RWPE2 (cell line): ENCODE data around the gene CBX4.

ENCODE experiments used
- ATAC-seq: fragments of 200-7000 bp; cut with Tn5 transposase; 3 replicates; pipeline ENCODE4 v1.9.1; 2021; ENCODE audit warnings: low read depth
- DNase-seq: peaks from one replicate; pipeline ENCODE4 v3.0.0-alpha.2; 2020; ENCODE audit warnings: low spot score
- H3K27ac ChIP-seq: fragments of 450-650 bp; 2 replicates; pipeline ENCODE4 v1.5.1; 2017; ENCODE audit warnings: mild to moderate bottlenecking; ENCODE audit not compliant: poor library complexity, severe bottlenecking
- H3K27me3 ChIP-seq: fragments of 250-450 bp; sonication (Bioruptor Pico); 2 replicates; pipeline ENCODE4 v1.5.1; 2021; ENCODE audit warnings: mild to moderate bottlenecking, moderate library complexity; ENCODE audit not compliant: insufficient read depth, poor library complexity, severe bottlenecking
- H3K36me3 ChIP-seq: fragments of 250-450 bp; sonication (Bioruptor Pico); 2 replicates; pipeline ENCODE4 v1.5.1; 2020; ENCODE audit warnings: low read depth, mild to moderate bottlenecking, moderate library complexity
- H3K4me1 ChIP-seq: fragments of 250-450 bp; sonication (Bioruptor Pico); 2 replicates; pipeline ENCODE4 v1.5.1; 2021; ENCODE audit warnings: mild to moderate bottlenecking, moderate library complexity; ENCODE audit not compliant: insufficient read depth, poor library complexity, severe bottlenecking
- H3K4me3 ChIP-seq: fragments of 250-450 bp; sonication (Bioruptor Pico); 2 replicates; pipeline ENCODE4 v1.5.1; 2021; ENCODE audit warnings: mild to moderate bottlenecking, moderate library complexity; ENCODE audit not compliant: severe bottlenecking
- H3K9me3 ChIP-seq: fragments of 250-450 bp; sonication (Bioruptor Pico); 2 replicates; pipeline ENCODE4 v1.5.1; 2021; ENCODE audit warnings: mild to moderate bottlenecking, moderate library complexity; ENCODE audit not compliant: severe bottlenecking
- TF ChIP-seq, protein P1 (sequence below): fragments of 450-650 bp; IDR thresholded peaks from one replicate; pipeline ENCODE4 v1.5.1; 2017; ENCODE audit warnings: mild to moderate bottlenecking, moderate library complexity; ENCODE audit not compliant: poor library complexity, severe bottlenecking

Gene CBX4

DNA sequence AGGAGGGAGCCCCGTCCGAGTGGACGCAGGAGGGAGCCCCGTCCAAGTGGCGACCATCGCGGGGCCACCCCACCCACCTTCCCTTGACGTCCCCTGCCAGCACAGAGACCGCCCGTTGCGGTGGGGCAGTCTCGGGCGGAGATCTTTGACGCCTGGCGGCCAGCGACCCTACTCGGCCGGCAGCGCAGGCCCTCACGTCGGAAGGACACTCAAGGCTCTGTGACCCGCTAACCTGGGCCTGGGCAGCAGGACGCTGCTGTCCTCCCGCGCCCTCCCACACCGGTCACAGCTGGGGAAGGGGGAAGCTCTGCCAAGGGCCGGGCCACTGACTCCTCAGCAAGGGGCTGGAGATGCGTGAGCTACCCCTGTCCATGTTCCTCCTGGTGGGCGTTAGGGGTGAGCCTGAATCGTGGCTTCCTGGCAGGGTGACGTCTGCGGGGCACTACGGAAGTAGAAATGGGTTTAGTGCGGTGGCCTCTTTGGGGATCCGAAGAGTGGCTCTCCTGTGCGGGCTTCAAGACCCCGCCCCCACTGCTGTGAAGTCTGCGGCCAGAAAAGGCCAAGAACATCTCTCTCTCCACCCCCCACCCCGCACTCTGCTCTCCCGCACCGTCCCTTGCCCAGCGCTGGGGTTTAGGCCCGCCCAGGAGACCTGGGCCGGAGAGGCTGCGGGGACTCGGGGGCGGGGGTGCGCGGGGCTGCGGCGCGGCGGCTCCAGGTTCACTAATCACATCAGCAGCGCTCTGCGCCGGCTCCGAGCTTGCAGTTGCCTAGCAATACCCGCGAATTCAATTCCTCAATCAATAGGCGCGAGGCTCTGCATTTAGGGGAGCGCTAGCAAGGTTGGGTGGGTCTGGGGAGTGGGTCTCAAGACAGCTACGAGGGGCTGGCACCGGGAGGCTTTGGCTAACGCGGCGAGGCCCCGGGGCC, 48.2 kb downstream of the CBX4 start:
- no peak for DNase-seq
- Histone ChIP-seq H3K27me3 (peaks cover 62% of the 10 kb centered on the region), H3K36me3 (0 out of 2 replicates have a peak, but pooled peaks cover 4% of the 10 kb centered on the region), H3K4me1 (peaks cover 4% of the 10 kb centered on the region), H3K9me3 (no peaks in the 10 kb centered on the region), H3K27ac (no peak overlapping the region), H3K4me3 (no peak overlapping the region)
- ATAC-seq = no peak
- TF ChIP-seq, protein P1, sequence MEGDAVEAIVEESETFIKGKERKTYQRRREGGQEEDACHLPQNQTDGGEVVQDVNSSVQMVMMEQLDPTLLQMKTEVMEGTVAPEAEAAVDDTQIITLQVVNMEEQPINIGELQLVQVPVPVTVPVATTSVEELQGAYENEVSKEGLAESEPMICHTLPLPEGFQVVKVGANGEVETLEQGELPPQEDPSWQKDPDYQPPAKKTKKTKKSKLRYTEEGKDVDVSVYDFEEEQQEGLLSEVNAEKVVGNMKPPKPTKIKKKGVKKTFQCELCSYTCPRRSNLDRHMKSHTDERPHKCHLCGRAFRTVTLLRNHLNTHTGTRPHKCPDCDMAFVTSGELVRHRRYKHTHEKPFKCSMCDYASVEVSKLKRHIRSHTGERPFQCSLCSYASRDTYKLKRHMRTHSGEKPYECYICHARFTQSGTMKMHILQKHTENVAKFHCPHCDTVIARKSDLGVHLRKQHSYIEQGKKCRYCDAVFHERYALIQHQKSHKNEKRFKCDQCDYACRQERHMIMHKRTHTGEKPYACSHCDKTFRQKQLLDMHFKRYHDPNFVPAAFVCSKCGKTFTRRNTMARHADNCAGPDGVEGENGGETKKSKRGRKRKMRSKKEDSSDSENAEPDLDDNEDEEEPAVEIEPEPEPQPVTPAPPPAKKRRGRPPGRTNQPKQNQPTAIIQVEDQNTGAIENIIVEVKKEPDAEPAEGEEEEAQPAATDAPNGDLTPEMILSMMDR = no peak

DNA sequence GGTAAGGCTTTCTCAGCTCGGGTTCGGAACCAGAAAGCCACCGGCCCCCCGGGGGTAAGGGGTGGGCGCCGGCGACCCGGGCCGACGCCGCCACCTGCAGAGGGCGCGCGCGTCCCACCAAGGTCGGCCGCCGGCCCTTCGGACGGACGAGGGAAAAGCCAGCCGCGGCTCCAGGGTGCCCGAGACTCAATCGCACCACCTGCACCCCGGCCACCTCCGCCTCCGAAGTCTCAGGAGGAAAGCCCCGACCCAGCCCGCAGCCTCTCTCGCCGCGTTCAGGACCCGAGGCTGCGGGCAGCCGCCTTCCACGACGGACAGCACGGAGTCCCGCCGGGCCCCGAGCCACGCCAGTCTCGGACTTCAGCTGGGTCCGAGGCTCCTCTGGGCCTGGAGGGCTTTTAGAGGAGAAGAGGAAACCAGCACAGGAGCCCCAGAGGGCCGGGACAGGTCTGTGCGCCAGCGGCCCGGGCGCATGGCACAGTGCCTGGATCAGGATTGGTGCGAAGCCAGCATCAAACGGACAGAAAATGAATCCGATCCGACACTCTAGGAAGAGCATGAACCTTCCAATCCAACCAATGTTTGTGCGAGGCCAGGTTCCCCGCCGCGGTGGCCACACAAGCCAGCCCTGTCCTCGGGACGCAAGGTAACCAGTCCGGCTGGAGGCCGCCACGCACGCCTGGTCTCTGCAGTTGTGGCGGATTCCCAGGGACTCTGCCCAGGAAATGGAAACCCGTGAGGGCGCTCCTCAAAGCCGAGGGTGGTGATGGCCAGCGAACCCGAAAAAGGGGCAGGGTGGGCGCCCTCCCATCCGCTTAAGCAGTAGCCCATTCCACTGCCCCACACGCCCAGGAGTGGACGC, 49.1 kb downstream of the CBX4 start:
- Histone ChIP-seq H3K27me3 (peaks cover 62% of the 10 kb centered on the region), H3K9me3 (no peaks in the 10 kb centered on the region), H3K27ac (no peak overlapping the region), H3K4me3 (no peak overlapping the region), H3K4me1 (peaks cover 4% of the 10 kb centered on the region), H3K36me3 (no peaks in the 10 kb centered on the region)
- DNase-seq = no peak
- ATAC-seq = peak; percentile 36; the same call in 2 of the 3 replicates
- TF ChIP-seq, protein P1 = peak; percentile 86

DNA sequence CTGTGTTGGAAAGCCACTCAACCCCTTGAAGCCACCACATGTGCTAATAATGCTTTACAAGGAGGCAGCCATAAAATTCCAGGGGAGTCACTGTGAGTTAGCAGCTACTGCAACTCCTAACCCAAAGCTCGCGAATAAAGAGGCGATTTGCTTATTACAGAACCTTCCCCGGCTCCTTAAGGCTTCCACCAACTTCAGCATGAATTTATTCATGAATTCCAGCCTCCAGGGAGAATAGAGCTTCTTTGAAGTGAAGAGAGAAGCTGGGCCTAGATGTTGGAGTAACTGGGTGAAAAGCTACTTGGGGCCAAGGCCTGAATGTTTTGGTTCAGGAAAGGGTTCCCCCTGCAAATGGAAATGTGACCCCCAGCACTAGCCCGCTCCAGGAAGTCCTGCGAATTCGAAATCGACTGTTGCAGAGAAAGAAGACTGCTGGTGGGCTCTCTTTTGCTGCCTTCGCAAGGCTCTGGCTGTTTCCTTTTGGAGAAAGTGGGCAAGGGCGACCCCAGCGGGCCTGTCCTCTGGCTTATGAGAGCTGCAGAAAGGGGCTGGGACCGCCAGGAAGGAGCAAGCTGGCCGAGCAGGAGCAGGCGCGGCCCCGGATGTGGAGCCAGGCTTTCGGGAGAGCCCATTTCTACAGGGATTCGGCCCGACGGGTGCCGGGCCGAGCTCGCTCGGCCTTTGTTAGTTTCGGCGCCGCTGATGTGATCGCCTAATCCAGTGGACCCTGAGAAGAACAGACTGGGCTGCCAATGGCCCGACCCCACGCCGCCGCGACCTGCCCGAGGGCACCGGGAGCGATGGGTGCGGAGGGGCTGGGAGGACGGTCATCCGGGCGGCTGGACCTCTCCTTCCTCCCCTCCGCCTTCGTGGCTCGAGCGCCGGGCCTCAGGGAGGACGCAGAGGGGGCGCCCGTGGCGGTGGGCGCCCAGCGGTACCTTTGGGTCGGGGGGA, 50.0 kb downstream of the CBX4 start:
- no peak overlapping the region for H3K27ac ChIP-seq
- H3K36me3 ChIP-seq = no peaks in the 10 kb centered on the region
- no peak for DNase-seq
- H3K4me3 ChIP-seq = no peak overlapping the region
- peaks cover 4% of the 10 kb centered on the region for H3K4me1 ChIP-seq
- H3K9me3 ChIP-seq = no peaks in the 10 kb centered on the region
- TF ChIP-seq, protein P1 = no peak
- peaks cover 62% of the 10 kb centered on the region for H3K27me3 ChIP-seq
- ATAC-seq = no peak

DNA sequence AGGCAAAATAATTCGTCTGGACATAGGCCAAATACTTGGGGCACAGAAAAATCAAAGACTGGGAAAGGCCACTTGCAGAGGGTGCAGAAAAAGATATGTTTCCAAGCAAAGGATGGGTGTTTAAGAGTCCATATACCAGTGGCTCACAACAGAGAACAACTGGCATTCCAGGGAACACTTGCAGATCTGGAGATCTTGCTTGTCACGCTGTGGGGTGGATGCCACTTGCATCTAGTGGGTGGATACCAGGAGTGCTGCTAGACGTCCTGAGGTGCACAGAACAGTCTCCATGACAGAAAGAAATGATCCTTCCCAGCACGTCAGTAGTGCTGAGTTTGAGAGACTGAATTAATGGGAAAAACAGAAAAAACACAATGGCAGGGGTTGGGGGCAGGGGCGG, 50.8 kb downstream of the CBX4 start:
- Histone ChIP-seq H3K27me3 (peaks cover 60% of the 10 kb centered on the region), H3K9me3 (no peaks in the 10 kb centered on the region), H3K36me3 (0 out of 2 replicates have a peak, but pooled peaks cover 3% of the 10 kb centered on the region), H3K4me1 (peaks cover under 1% of the 10 kb centered on the region), H3K4me3 (no peak overlapping the region), H3K27ac (no peak overlapping the region)
- no peak for DNase-seq
- ATAC-seq = no peak
- TF ChIP-seq, protein P1 = no peak
